ENCODE data around the gene FAM171A1.

- TF ChIP-seq FOXJ3 (CRISPR knock-in tag; IDR thresholded peaks at IDR 0.05) (no peak), JUND (IDR thresholded peaks at IDR 0.05) (no peak), TAF1 (IDR thresholded peaks at IDR 0.05; ENCODE audit: borderline replicate concordance, low read depth, low read length) (no peak)
These were observed at the start of gene FAM171A1 for GRCh38 chr10:15370856-15371701.
